Tibial artery (tissue), 4 donors: Measurements from ENCODE around the gene BCL7B.
"Not testable (repeated sequence)": the region's sequence is repeated elsewhere in the genome, so short reads cannot be mapped to it uniquely, and the experiment has no call there.

ENCODE experiments used
- DNase-seq, 2 donors: peaks; one replicate each; pipeline ENCODE4 v3.0.0-alpha.2; 2019
- H3K27ac ChIP-seq, 2 donors: fragments of 200-600 bp; sonication (generic) in 1 of 2; 1 replicate in 1 of 2; 2 replicates in 1 of 2; pipeline ENCODE4 v1.5.1; 2018 to 2019; ENCODE audit warnings: mild to moderate bottlenecking in 1 of 2
- H3K27me3 ChIP-seq, 2 donors: fragments of 200-600 bp; sonication (generic) in 1 of 2; one replicate each; pipeline versions ENCODE4 v1.5.1 to v1.6.0; 2016 to 2019
- H3K36me3 ChIP-seq, 3 donors: fragments of 200-600 bp; sonication (generic) in 2 of 3; one replicate each; pipeline ENCODE4 v1.5.1; 2016 to 2019; ENCODE audit warnings: mild to moderate bottlenecking in 2 of 3
- H3K4me1 ChIP-seq, 4 donors: fragments of 200-600 bp; sonication (generic) in 2 of 4; 1 replicate in 3 of 4; 2 replicates in 1 of 4; pipeline ENCODE4 v1.5.1; 2016 to 2019
- H3K4me3 ChIP-seq, 2 donors: fragments of 200-600 bp; sonication (generic) in 1 of 2; 1 replicate in 1 of 2; 2 replicates in 1 of 2; pipeline ENCODE4 v1.5.1; 2018 to 2019; ENCODE audit warnings: mild to moderate bottlenecking in 2 of 2
- H3K9me3 ChIP-seq, 3 donors: fragments of 200-600 bp; sonication (generic) in 1 of 3; one replicate each; pipeline ENCODE4 v1.5.1; 2016 to 2019
- CTCF ChIP-seq, 2 experiments: fragments of 200-600 bp in 1 of 2; fragments of 450-650 bp in 1 of 2; IDR thresholded peaks; one replicate each; pipeline ENCODE4 v1.5.1; 2017 to 2019; ENCODE audit warnings: antibody characterized with exemption in 2 of 2, mild to moderate bottlenecking in 1 of 2, moderate library complexity in 1 of 2
- intact Hi-C: fragments of 100-400 bp; cut with DNase I; formaldehyde crosslinking; loops from one replicate; pipeline ENCODE4 v1.15.0; 2023; ENCODE audit warnings: low total_unique reads

BCL7B gene

GRCh38 chr7:73526896-73527821 is 30.3 kb downstream of the BCL7B start:
- no peaks in the 10 kb centered on the region for H3K36me3 ChIP-seq
- no peaks in the 10 kb centered on the region for H3K9me3 ChIP-seq
- no peak for DNase-seq
- TF ChIP-seq CTCF (IDR thresholded peaks at IDR 0.05), result no peak
- peaks cover 0 to 7% (median 2%) of the 10 kb centered on the region in 4 donors for H3K4me1 ChIP-seq
- no peaks in the 10 kb centered on the region for H3K27me3 ChIP-seq
- no peak overlapping the region for H3K4me3 ChIP-seq
- intact Hi-C loops, result no loop called here
- no peak overlapping the region for H3K27ac ChIP-seq

- H3K4me3 ChIP-seq, DNase-seq, intact Hi-C loops, H3K36me3 ChIP-seq, H3K27ac ChIP-seq, H3K27me3 ChIP-seq, H3K4me1 ChIP-seq, H3K9me3 ChIP-seq: not testable (repeated sequence)
Measured at GRCh38 chr7:73526158-73526494, 31.4 kb downstream of the BCL7B start.

GRCh38 chr7:73522105-73522872 is 35.2 kb downstream of the BCL7B start, which contains the start of gene BAZ1B:
TSS of gene BAZ1B (minus strand) at chr7:73522293. CDS start at chr7:73521933, 360 bp downstream.
- H3K4me1 ChIP-seq, result peaks cover 6 to 42% (median 28%) of the 10 kb centered on the region in 4 donors
- no peaks in the 10 kb centered on the region for H3K9me3 ChIP-seq
- no peak for TF ChIP-seq CTCF (IDR thresholded peaks at IDR 0.05)
- peak within 1 kb of the TSS; percentile 79 to 99 for H3K4me3 ChIP-seq
- peak within 1 kb of the TSS; percentile 95 to 96 for H3K27ac ChIP-seq
- peaks cover 0 to 2% (median 0%) of the 10 kb centered on the region in 3 donors for H3K36me3 ChIP-seq
- no peaks in the 10 kb centered on the region for H3K27me3 ChIP-seq
- intact Hi-C loops, result no loop called here
- peak; percentile 98 to 99 for DNase-seq

- Histone ChIP-seq H3K4me1 (peaks cover 6 to 48% (median 32%) of the 10 kb centered on the region in 4 donors), H3K36me3 (peaks cover 0 to 8% (median 6%) of the 10 kb centered on the region in 3 donors), H3K27ac (peak overlapping the region; percentile 95 to 96), H3K4me3 (peak overlapping the region; percentile 79 to 99), H3K27me3 (no peaks in the 10 kb centered on the region), H3K9me3 (no peaks in the 10 kb centered on the region)
- TF ChIP-seq CTCF (IDR thresholded peaks at IDR 0.05), result no peak
- DNase-seq, result peak in 1 of 2 donors; percentile 23
- intact Hi-C loops, result loop anchor here (2.0 kb wide), 1 partner anchor 55 kb away; no protein-coding TSS in a partner anchor
Measured at GRCh38 chr7:73521636-73522104, 35.8 kb downstream of the BCL7B start.

- Histone ChIP-seq H3K27ac (peak overlapping the region; percentile 95 to 96), H3K4me1 (peaks cover 6 to 53% (median 34%) of the 10 kb centered on the region in 4 donors), H3K27me3 (no peaks in the 10 kb centered on the region), H3K4me3 (peak overlapping the region; percentile 79 to 99), H3K36me3 (peaks cover 0 to 15% (median 13%) of the 10 kb centered on the region in 3 donors), H3K9me3 (no peaks in the 10 kb centered on the region)
- no peak for TF ChIP-seq CTCF (IDR thresholded peaks at IDR 0.05)
- intact Hi-C loops, result loop anchor here (2.0 kb wide), 1 partner anchor 56 kb away; no protein-coding TSS in a partner anchor
- DNase-seq, result no peak
Measured at GRCh38 chr7:73520673-73521635, 36.5 kb downstream of the BCL7B start.
